ENCODE data around the gene WDR18.
"Not testable (repeated sequence)": the region's sequence is repeated elsewhere in the genome, so short reads cannot be mapped to it uniquely, and the experiment has no call there.

DNA sequence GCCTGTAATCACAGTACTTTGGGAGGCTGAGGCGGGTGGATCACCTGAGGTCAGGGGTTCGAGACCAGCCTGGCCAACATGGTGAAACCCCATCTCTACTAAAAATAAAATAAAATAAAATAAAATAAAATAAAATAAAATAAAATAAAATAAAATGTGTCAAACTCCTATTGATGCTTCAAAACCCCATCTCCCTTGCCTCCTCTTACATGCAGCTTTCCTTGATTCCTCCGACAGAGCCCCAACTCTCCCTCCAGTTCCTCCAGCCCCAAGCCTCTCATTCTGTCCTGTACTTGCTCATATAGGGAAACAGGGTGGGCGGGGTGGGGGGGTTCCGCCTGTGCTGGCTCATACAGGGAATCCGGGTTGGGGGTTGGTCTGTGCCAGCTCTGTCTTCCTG lies 40.9 kb downstream of the WDR18 start:
- not testable (repeated sequence) for TF ChIP-seq JUND (IDR thresholded peaks at IDR 0.05); EZH2phosphoT487 (IDR thresholded peaks at IDR 0.05; ENCODE audit: borderline replicate concordance); POLR2A (IDR thresholded peaks at IDR 0.05; ENCODE audit: borderline replicate concordance, extremely low read depth, insufficient read depth, insufficient read length); EZH2 (IDR thresholded peaks at IDR 0.05); FOSL1 (IDR thresholded peaks at IDR 0.05; ENCODE audit: low read depth); ELF1 (IDR thresholded peaks at IDR 0.05; ENCODE audit: borderline replicate concordance, low read depth)
- TF ChIP-seq, protein P1, sequence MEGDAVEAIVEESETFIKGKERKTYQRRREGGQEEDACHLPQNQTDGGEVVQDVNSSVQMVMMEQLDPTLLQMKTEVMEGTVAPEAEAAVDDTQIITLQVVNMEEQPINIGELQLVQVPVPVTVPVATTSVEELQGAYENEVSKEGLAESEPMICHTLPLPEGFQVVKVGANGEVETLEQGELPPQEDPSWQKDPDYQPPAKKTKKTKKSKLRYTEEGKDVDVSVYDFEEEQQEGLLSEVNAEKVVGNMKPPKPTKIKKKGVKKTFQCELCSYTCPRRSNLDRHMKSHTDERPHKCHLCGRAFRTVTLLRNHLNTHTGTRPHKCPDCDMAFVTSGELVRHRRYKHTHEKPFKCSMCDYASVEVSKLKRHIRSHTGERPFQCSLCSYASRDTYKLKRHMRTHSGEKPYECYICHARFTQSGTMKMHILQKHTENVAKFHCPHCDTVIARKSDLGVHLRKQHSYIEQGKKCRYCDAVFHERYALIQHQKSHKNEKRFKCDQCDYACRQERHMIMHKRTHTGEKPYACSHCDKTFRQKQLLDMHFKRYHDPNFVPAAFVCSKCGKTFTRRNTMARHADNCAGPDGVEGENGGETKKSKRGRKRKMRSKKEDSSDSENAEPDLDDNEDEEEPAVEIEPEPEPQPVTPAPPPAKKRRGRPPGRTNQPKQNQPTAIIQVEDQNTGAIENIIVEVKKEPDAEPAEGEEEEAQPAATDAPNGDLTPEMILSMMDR (IDR thresholded peaks at IDR 0.05 in 2 of 3, conservative IDR thresholded peaks at IDR 0.05 in 1 of 3; ENCODE audit: borderline replicate concordance in 1 of 3, insufficient read depth in 1 of 3, low read depth in 2 of 3, low read length in 2 of 3), result not testable (repeated sequence)
- TF ChIP-seq, protein P2, sequence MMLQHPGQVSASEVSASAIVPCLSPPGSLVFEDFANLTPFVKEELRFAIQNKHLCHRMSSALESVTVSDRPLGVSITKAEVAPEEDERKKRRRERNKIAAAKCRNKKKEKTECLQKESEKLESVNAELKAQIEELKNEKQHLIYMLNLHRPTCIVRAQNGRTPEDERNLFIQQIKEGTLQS (IDR thresholded peaks at IDR 0.05), result not testable (repeated sequence)

Measured in HCT116 (cell line).